Right kidney (tissue), 9 donors: ENCODE results near the gene MAPK8IP2.
A peak's percentile ranks its signal among the peaks of the same experiment; 100 is the strongest.

Experiments
- DNase-seq: peaks from one replicate; pipeline ENCODE4 v3.0.0-alpha.2; 2016
- long read RNA-seq, 8 donors: transcript quantifications; one replicate each; lab custom pipeline, GENCODE V29; 2026

Gene MAPK8IP2
- long read RNA-seq, donor 1 = 0 reads
- long read RNA-seq, donor 2, partial matches to known transcripts = 0 of 1 reads
- long read RNA-seq, donor 2, other reads (novel, unspliced or antisense) = 0 of 1 reads
- long read RNA-seq, donor 3 = 0 reads
- long read RNA-seq, donor 4 = 0 reads
- long read RNA-seq, donor 5 = 0 reads
- long read RNA-seq, donor 6 = 0 reads
- long read RNA-seq, donor 7, partial matches to known transcripts = 0 of 1 reads
- long read RNA-seq, donor 7, other reads (novel, unspliced or antisense) = 0 of 1 reads
- long read RNA-seq, donor 8 = 0 reads

- DNase-seq = no peak
These were observed at the start of gene MAPK8IP2 for GRCh38 chr22:50600538-50600937. Gene MAPK8IP2, plus strand, starts transcription at chr22:50600793. Its CDS starts 26 bp downstream, at chr22:50600819.

GRCh38 chr22:50551160-50551752, 49.3 kb upstream of the MAPK8IP2 start:
- no peak for DNase-seq

DNA sequence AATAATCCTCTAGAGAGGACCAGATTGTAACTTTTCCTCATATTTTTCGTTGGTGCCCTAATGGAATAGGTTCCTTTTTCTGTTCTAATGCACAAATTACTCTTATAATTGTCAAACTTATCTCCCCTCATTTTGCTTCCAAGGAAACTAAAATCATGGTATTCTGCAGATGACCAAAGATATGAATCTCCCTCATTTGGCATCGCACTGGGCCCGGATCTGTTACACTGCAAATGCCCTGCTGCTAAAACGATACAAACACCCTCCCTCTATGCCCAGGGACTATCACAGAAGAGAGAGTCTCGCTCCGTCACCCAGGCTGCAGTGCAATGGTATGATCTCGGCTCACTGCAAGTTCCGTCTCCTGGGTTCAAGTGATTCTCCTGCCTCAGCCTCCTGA, 47.3 kb upstream of the MAPK8IP2 start:
- no peak for DNase-seq

- no peak for DNase-seq
These were observed 43.9 kb upstream of the MAPK8IP2 start for GRCh38 chr22:50556703-50557102.

GRCh38 chr22:50560034-50560433, 40.6 kb upstream of the MAPK8IP2 start:
- no peak for DNase-seq

DNA sequence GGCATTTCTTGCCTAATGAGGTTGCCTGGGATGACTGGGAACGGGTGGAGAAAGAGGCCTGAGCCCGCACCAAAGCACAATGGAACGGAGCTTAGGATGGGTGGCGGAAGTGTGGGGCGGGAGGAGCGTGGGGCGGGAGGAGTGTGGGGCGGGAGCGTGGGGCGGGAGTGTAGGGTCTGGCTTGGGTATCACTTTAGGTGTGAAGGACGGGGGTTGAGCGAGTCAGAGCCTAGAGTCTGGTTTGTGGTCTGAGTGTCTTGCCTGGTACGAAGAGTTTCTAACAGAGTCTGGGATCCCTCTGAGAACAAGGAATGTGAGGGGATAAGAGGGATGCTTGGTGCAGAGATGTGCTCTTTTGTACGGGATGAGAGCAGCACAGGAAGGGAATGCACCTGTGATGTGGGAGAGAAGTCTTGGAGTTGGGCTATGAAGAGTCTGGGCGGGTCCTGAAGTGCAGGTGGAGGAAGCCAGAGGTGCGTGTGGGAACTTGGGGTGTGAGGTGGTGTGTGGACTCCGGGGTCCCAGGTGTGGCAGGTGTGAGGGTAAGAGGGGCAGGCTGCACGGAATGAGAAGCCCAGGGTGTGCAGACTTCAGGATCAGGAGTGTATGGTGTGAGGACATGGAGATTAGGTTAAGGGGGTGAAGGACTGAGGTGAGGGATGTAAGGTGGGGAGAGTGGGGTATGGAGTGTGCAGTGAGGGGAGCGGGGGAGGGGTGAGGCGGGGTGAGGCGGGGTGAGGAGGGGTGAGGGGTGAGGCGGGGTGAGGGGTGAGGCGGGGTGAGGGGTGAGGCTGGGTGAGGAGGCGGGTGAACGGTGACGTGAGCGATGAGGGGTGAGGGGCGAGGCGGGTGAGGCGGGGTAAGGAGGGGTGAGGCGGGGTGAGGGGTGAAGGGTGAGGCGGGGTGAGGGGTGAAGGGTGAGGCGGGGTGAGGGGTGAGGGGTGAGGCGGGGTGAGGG, 38.9 kb upstream of the MAPK8IP2 start:
- DNase-seq = no peak

- DNase-seq = peak; percentile 91
These were observed 37.8 kb upstream of the MAPK8IP2 start, which contains the start of gene SYCE3 for GRCh38 chr22:50562523-50563412. Gene SYCE3, minus strand, starts transcription at chr22:50562919. Its CDS starts 6,514 bp downstream, at chr22:50556405.

DNA sequence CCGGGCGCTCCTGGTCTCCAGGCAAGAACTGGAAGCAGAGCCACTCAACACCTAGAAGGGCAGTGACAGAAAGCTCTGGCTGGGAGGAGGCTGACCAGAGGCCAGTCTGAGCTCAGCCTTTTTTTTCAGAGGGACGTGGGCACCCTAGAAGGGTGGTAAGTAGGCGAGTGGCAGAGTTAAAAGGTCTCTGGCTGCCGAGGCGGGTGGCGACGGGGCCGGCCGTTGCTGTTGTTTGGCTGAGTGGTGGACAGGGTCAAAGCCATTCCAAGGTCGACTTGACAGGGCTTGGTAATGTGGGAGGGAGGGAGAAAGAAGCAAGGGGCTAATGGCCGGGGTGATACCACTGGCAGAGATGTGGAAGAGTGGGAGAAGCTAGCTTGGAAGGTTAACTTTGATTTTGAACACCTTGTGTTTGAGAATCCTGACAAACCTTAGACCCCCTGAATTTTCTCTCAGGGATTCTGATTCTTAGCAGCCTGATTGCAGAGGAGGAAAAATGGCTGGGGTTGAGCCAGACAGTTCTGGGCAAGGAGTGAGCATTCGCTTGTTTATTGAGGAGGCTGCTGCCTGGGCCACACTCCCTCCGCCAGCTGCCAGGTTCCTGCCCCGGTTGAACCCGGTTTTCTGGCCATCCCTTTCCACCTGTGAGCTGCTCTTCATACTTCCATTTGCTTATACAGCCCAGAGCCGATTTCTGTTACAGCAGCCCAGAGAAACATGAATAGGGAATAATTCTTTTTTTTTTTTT, 37.0 kb upstream of the MAPK8IP2 start:
- no peak for DNase-seq

- no peak for DNase-seq
These were observed 36.3 kb upstream of the MAPK8IP2 start for GRCh38 chr22:50564289-50564688.

- no peak for DNase-seq
These were observed 32.8 kb upstream of the MAPK8IP2 start for GRCh38 chr22:50567721-50568252.

GRCh38 chr22:50568626-50569025, 32.0 kb upstream of the MAPK8IP2 start:
- DNase-seq = no peak

DNA sequence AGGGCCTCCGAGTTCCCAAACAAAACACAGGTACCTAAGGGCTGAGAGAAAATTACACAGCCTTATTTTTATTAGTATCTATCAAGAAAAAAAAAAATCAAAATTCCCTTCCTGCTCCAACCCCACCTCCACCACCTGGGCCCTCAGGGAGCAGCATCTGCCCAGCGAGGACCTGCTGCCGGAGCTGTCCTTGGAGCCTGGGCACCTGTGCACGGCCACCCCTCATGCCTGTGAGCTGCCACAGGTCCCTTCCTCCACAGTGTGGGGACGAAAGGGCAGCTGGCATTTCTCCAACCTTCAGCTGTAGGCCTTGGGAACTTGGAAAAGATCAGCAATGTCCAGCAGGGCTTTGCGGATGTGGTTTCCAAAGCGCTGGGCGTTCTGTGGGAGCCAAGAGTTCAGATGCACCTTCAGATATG, 31.5 kb upstream of the MAPK8IP2 start:
- no peak for DNase-seq

- no peak for DNase-seq
These were observed 30.6 kb upstream of the MAPK8IP2 start for GRCh38 chr22:50569896-50570535.

DNA sequence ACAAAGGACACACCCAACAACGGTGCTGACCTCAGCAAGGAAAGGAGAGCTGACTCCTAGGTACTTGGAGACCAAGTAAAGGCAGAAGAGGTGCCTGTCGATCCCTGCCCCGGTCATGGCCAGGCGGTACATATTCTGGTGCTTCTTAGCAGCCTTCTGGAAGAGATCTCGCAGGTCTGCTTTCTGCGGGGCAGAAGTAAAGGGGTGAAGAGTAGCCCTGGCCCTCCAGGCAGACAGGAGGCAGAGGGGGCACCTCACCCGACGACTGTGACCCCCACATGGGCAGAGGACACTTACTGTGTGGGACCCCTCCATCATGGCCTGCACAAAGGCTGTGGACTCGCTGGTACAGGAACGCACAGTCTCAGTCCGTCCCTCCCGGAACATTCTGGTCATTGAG, 29.7 kb upstream of the MAPK8IP2 start:
- DNase-seq = no peak

GRCh38 chr22:50571264-50572175, 29.1 kb upstream of the MAPK8IP2 start:
- DNase-seq = no peak

DNA sequence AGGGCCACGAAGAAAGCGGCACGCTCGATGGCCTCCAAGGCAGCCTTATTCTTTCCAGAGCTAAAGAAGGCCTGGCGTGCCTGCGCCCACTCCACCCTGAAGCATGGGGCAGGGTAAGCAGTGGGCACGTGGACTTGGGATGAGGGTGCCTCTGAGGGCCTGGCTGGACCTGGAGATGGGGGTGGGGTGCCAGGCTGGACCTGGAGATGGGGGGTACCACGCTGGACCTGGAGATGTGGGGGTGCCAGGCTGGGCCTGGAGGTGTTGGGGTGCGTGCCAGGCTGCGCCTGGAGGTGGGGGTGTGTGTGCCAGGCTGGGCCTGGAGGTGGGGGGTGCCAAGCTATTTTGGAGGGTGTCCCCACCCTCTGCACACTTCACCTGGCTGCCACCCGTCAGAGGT, 27.6 kb upstream of the MAPK8IP2 start:
- no peak for DNase-seq

GRCh38 chr22:50573491-50574382, 26.9 kb upstream of the MAPK8IP2 start:
- DNase-seq = no peak

DNA sequence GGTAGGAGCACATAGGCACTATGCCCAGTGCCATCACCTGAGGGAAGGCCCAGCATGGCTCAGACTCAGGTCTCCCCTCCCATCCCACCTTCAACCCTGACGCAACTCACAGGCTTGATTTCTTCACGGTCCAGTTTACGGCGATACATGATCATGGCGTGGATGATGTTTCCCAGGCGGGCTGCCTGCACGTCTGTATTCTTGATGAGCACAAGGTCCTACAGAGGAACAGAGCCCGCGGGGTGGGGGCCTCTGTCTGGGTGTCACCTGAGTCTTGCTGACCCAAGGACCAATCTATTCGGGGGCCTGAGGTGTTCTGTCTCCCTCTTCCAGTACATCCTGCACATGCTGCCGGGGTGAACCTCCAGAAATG, 26.2 kb upstream of the MAPK8IP2 start:
- DNase-seq = no peak
